GM21526 (cell line): ENCODE results near the gene PIANP.
A peak's percentile ranks its signal among the peaks of the same experiment; 100 is the strongest.
"Not testable (repeated sequence)": the region's sequence is repeated elsewhere in the genome, so short reads cannot be mapped to it uniquely, and the experiment has no call there.

Experiments used
- ATAC-seq: cut with Tn5 transposase; IDR thresholded peaks from one replicate; pipeline ENCODE4 v1.9.1; 2021; ENCODE audit warnings: moderate library complexity; ENCODE audit not compliant: unreplicated experiment, low FRiP score

PIANP gene

GRCh38 chr12:6708960-6709394 is 8.4 kb upstream of the PIANP start:
- no peak for ATAC-seq

GRCh38 chr12:6708351-6708750 is 7.7 kb upstream of the PIANP start:
- ATAC-seq, result not testable (repeated sequence)

- ATAC-seq, result no peak
Observed at GRCh38 chr12:6703631-6704030, 3.0 kb upstream of the PIANP start.

- ATAC-seq, result no peak
Observed at GRCh38 chr12:6701078-6701768, 608 bp upstream of the PIANP start.

- no peak for ATAC-seq
Observed at GRCh38 chr12:6699989-6700645, 498 bp downstream of the PIANP start.

GRCh38 chr12:6699259-6699988 is 1.2 kb downstream of the PIANP start:
- ATAC-seq, result no peak

- ATAC-seq, result no peak
Observed at GRCh38 chr12:6698352-6699046, 2.1 kb downstream of the PIANP start.

GRCh38 chr12:6697584-6698351 is 2.8 kb downstream of the PIANP start:
- no peak for ATAC-seq

- no peak for ATAC-seq
Observed at GRCh38 chr12:6696690-6697583, 3.7 kb downstream of the PIANP start.

GRCh38 chr12:6695313-6696045 is 5.1 kb downstream of the PIANP start:
- ATAC-seq, result no peak

GRCh38 chr12:6694701-6695100 is 5.9 kb downstream of the PIANP start:
- no peak for ATAC-seq

- no peak for ATAC-seq
Observed at GRCh38 chr12:6693832-6694355, 6.7 kb downstream of the PIANP start.

GRCh38 chr12:6692888-6693287 is 7.7 kb downstream of the PIANP start:
- ATAC-seq, result no peak

GRCh38 chr12:6691473-6691872 is 9.1 kb downstream of the PIANP start:
- no peak for ATAC-seq

- ATAC-seq, result peak; percentile 65
Observed at GRCh38 chr12:6688999-6689882, 11.4 kb downstream of the PIANP start, which contains the start of gene ZNF384. Gene ZNF384 (minus strand): TSS chr12:6689375. CDS start chr12:6679520, 9,855 bp downstream.

- no peak for ATAC-seq
Observed at GRCh38 chr12:6688543-6688998, 12.0 kb downstream of the PIANP start.

GRCh38 chr12:6685814-6686213 is 14.8 kb downstream of the PIANP start:
- ATAC-seq, result no peak
